ENCODE measurements around the gene CDX2. TPM values are rescaled to one million over a fixed set of nuclear protein-coding genes. Genes with fewer than 3 reads are reported as not detected.

The CDX2 gene
- total and polyA plus RNA-seq, 3 experiments from 2014 or later = not detected

DNA sequence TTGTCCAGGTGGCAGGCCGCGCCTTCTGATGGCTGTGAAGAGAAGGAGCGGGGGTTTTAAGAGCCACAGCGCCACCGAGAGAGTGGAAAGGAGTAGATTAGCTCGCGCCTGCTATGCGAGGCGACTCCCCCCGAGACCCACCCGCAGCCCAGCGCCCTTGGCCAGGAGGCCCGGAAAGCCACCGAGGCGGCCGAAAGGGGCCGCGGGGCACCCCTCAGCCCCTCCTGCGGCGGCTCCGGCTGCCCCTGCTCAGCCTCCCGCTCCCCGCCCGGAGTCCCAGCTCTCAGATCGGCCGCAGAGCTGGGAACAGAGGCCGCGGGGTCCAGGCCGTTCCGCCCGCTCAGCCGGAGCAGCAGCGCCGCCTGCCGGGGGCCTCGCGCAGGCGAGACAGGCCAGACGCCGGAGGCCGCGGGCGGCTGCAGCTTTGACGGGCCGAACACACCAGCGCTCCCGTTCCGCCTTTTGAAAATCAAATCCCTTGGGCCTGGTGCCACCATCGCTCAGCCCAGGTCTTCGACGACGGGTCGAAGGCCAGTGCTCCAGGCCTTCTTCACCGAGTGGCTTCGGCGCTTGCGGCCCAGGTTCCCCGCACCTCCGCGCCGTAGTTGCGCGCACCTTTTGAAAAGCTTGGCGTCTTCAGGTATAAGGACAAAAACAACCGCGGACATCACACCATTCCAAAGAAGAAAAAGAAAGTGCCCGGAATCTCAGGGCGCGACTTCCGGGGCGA lies 15.3 kb downstream of the CDX2 start:
- Histone ChIP-seq H3K27me3 (ENCODE audit: insufficient read depth, low read length, poor library complexity, severe bottlenecking) (peaks cover 28% of the 10 kb centered on the region), H3K4me3 (ENCODE audit: low read length) (peak overlapping the region; percentile 22), H3K27ac (ENCODE audit: low read depth, low read length) (no peak overlapping the region), H3K4me1 (ENCODE audit: insufficient read depth, low read length) (peaks cover 6% of the 10 kb centered on the region), H3K9me3 (ENCODE audit: low read length) (no peaks in the 10 kb centered on the region), H3K36me3 (ENCODE audit: insufficient read depth, low read length) (no peaks in the 10 kb centered on the region)
- peak in 4 of 5 donors; percentile 30 to 54 (median 32) for DNase-seq
- peak overlapping the region; percentile 58 to 86 (median 70) for H3K4me3 Mint-ChIP-seq
- H3K36me3 Mint-ChIP-seq = no peaks in the 10 kb centered on the region
- ChIA-PET CTCF (interaction anchor here (1.0 to 2.1 kb wide), 7 partner anchors 12 to 595 kb away, joined by 3 to 10 read pairs (median 4); no protein-coding TSS in a partner anchor), POLR2A (no interaction called here)
- peaks cover 0 to 3% (median 0%) of the 10 kb centered on the region in 5 donors for H3K9me3 Mint-ChIP-seq
- H3K27me3 Mint-ChIP-seq = peaks cover 50 to 73% of the 10 kb centered on the region in 2 donors
- no peak overlapping the region for H3K27ac Mint-ChIP-seq
- peaks cover 8 to 22% (median 10%) of the 10 kb centered on the region in 3 donors for H3K4me1 Mint-ChIP-seq

DNA sequence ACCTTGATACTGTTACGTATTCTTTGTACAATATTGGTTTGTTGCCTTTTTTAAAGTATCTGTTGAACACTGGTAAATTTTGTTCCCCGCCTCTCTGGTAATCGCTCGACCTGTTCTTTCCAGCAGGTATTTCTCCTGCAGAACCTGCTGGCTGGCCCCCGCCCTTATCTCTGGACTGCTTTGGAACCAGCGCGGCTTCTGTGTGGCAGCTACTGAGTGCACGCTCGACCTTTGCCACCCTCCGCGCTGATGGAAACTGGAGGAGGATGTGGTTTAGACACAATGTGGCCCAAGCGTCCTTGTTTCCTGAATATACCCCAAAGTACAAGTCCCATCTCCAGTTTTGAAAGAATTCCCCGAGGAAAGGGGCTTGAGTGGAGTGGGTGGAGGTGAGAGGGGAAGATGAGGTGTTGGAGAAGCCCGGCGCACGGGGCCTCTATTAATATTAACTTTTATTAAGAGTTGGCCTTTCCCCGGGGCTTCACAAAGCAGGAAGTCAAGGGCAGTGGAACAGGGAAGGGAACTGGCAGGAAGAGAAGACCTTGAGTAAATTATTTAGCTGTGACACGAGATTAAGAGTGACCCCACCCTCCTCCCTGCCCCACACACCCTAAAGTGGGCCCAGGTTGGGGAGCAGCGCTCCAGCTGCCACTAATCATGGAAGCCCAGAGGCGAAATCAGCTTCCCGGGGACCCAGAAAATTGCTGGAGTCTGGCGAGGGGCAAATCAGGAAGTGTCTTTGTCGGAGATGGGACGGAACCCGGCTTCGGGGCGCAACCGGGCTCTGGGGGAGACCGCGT lies 16.0 kb downstream of the CDX2 start:
- Histone ChIP-seq H3K27me3 (ENCODE audit: insufficient read depth, low read length, poor library complexity, severe bottlenecking) (peaks cover 22% of the 10 kb centered on the region), H3K27ac (ENCODE audit: low read depth, low read length) (no peak overlapping the region), H3K4me3 (ENCODE audit: low read length) (no peak overlapping the region), H3K36me3 (ENCODE audit: insufficient read depth, low read length) (no peaks in the 10 kb centered on the region), H3K9me3 (ENCODE audit: low read length) (no peaks in the 10 kb centered on the region), H3K4me1 (ENCODE audit: insufficient read depth, low read length) (peaks cover 6% of the 10 kb centered on the region)
- POLR2A ChIA-PET = no interaction called here
- no peak for DNase-seq
- CTCF ChIA-PET = interaction anchor here (1.0 to 2.1 kb wide), 6 partner anchors 11 to 594 kb away, joined by 3 to 10 read pairs (median 4); no protein-coding TSS in a partner anchor
- Mint-ChIP-seq H3K27me3 (peaks cover 48 to 70% of the 10 kb centered on the region in 2 donors), H3K4me3 (peak overlapping the region in 6 of 7 donors; percentile 50 to 86 (median 66)), H3K27ac (peak overlapping the region in 1 of 8 donors; percentile 44), H3K4me1 (peaks cover 8 to 22% (median 10%) of the 10 kb centered on the region in 3 donors), H3K9me3 (peaks cover 0 to 3% (median 1%) of the 10 kb centered on the region in 5 donors), H3K36me3 (no peaks in the 10 kb centered on the region)

DNA sequence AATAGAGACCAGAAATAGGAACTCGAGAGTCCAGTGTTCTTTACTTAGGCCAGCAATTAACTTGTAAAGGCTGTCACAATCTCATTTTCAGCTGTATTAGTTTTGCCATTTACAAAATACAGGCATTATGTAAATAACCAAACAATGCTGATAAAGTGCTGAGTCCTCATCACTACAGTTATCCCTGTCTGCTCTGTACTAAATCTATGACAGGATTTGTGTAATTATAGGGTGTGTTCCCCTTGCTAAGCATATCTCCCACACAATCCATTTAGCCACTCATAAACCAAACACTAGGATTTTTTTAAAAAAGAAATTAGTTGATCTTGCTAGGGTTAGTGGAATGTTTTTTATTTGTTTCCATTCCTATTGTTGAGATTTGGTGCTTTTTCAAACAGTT lies 26.1 kb downstream of the CDX2 start:
- H3K36me3 ChIP-seq (ENCODE audit: insufficient read depth, low read length) = no peaks in the 10 kb centered on the region
- peaks cover 5 to 26% of the 10 kb centered on the region in 2 donors for H3K27me3 Mint-ChIP-seq
- H3K4me3 Mint-ChIP-seq = no peak overlapping the region
- no peaks in the 10 kb centered on the region for H3K9me3 ChIP-seq (ENCODE audit: low read length)
- H3K9me3 Mint-ChIP-seq = peaks cover 3 to 12% (median 6%) of the 10 kb centered on the region in 5 donors
- no peaks in the 10 kb centered on the region for H3K4me1 ChIP-seq (ENCODE audit: insufficient read depth, low read length)
- no peak overlapping the region for H3K27ac Mint-ChIP-seq
- H3K4me1 Mint-ChIP-seq = no peaks in the 10 kb centered on the region
- DNase-seq = no peak
- H3K27ac ChIP-seq (ENCODE audit: low read depth, low read length) = no peak overlapping the region
- no peak overlapping the region for H3K4me3 ChIP-seq (ENCODE audit: low read length)
- ChIA-PET POLR2A (no interaction called here), CTCF (no interaction called here)
- H3K36me3 Mint-ChIP-seq = no peaks in the 10 kb centered on the region
- no peaks in the 10 kb centered on the region for H3K27me3 ChIP-seq (ENCODE audit: insufficient read depth, low read length, poor library complexity, severe bottlenecking)

DNA sequence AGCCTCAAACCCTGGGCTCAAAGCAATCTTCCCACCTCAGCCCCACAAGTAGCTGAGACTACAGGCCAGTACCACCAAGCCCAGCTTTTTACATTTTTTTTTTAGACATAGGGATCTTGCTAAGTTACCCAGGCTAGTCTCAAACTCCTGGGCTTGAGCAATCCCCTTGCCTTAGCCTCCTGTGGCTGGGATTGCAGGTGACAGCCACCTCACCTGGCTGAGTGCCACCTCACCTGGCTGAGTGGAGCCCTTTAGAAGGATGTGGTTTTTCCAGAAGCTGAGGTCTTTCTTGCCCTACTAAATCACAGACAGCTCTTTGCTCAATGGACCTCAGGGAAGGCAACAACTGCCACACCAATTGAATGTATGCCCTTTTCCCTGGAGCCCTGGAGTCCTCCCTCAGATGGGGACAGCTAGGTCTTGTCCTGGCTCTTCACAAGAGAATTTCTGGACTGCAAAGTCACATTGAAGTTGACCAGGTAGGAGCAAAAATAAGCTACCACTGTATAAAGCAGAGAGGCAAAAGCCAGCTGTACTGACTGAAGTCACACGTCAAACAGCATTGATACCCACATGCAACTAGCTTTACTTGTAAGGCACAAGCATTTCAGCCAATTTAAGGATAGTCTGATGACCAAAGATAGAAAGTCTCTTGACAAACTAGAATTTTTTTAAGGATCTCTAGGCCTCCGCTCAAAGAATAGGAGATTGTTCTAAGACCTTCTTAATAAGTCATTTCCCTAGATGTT lies 35.4 kb downstream of the CDX2 start:
- H3K4me1 Mint-ChIP-seq = peaks cover 0 to 5% (median 3%) of the 10 kb centered on the region in 3 donors
- Histone ChIP-seq H3K4me3 (ENCODE audit: low read length) (no peak overlapping the region), H3K27ac (ENCODE audit: low read depth, low read length) (no peak overlapping the region), H3K4me1 (ENCODE audit: insufficient read depth, low read length) (no peaks in the 10 kb centered on the region), H3K9me3 (ENCODE audit: low read length) (no peaks in the 10 kb centered on the region), H3K36me3 (ENCODE audit: insufficient read depth, low read length) (no peaks in the 10 kb centered on the region), H3K27me3 (ENCODE audit: insufficient read depth, low read length, poor library complexity, severe bottlenecking) (peaks cover 18% of the 10 kb centered on the region)
- CTCF ChIA-PET = interaction anchor here (0.9 kb wide), 1 partner anchor 12 kb away, joined by 3 read pairs; no protein-coding TSS in a partner anchor
- peaks cover 30 to 39% of the 10 kb centered on the region in 2 donors for H3K27me3 Mint-ChIP-seq
- no peak for DNase-seq
- POLR2A ChIA-PET = no interaction called here
- H3K27ac Mint-ChIP-seq = no peak overlapping the region
- peaks cover 0 to 2% (median 0%) of the 10 kb centered on the region in 5 donors for H3K9me3 Mint-ChIP-seq
- no peaks in the 10 kb centered on the region for H3K36me3 Mint-ChIP-seq
- H3K4me3 Mint-ChIP-seq = no peak overlapping the region

DNA sequence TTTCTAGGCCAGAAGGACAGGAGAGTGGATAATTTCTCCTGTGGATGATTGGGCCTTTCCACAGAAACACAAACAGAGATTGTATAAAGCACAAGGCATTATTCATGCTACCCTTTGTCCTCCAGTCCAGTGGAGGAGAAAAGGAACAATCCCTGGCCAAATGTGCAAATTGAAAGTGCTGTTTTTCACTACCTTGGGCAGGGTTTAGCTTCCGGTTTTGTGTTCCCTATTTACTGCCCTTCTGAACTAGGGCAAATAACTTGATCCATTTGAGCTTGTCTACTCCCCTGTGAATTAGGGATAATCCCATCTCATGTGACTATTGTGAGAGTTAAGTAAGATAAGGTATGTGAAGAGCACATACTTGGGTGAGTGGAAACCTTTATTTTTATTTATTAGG lies 36.0 kb downstream of the CDX2 start:
- Mint-ChIP-seq H3K36me3 (no peaks in the 10 kb centered on the region), H3K27ac (no peak overlapping the region), H3K27me3 (peaks cover 35 to 44% of the 10 kb centered on the region in 2 donors), H3K4me1 (peaks cover 0 to 6% (median 3%) of the 10 kb centered on the region in 3 donors), H3K9me3 (peaks cover 0 to 2% (median 0%) of the 10 kb centered on the region in 5 donors), H3K4me3 (no peak overlapping the region)
- H3K36me3 ChIP-seq (ENCODE audit: insufficient read depth, low read length) = no peaks in the 10 kb centered on the region
- DNase-seq = no peak
- CTCF ChIA-PET = no interaction called here
- POLR2A ChIA-PET = no interaction called here
- H3K27me3 ChIP-seq (ENCODE audit: insufficient read depth, low read length, poor library complexity, severe bottlenecking) = peaks cover 18% of the 10 kb centered on the region
- no peak overlapping the region for H3K27ac ChIP-seq (ENCODE audit: low read depth, low read length)
- H3K4me1 ChIP-seq (ENCODE audit: insufficient read depth, low read length) = no peaks in the 10 kb centered on the region
- no peak overlapping the region for H3K4me3 ChIP-seq (ENCODE audit: low read length)
- no peaks in the 10 kb centered on the region for H3K9me3 ChIP-seq (ENCODE audit: low read length)

DNA sequence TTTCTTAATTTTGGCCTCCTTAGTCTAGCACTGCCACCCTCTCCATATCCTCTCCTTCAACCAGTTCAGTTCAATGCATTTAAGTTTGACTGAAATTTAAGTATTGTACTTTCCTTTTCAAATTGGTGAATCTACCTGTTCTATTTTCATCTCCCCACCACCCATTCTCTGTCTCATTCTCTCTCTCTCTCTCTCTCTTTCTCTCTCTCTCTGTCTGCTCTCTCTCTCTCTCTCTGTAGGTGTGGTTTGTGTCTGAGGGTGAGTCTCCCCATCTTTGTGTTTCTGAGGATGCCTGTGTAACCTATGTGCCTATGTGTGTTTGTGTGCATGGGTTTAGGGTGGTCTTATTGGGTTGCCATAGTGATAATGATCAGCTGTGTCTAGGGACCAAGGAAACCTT lies 39.2 kb downstream of the CDX2 start:
- Histone ChIP-seq H3K27ac (ENCODE audit: low read depth, low read length) (no peak overlapping the region), H3K4me3 (ENCODE audit: low read length) (no peak overlapping the region), H3K9me3 (ENCODE audit: low read length) (no peaks in the 10 kb centered on the region), H3K27me3 (ENCODE audit: insufficient read depth, low read length, poor library complexity, severe bottlenecking) (peaks cover 28% of the 10 kb centered on the region), H3K4me1 (ENCODE audit: insufficient read depth, low read length) (peaks cover 3% of the 10 kb centered on the region), H3K36me3 (ENCODE audit: insufficient read depth, low read length) (no peaks in the 10 kb centered on the region)
- H3K27ac Mint-ChIP-seq = no peak overlapping the region
- DNase-seq = no peak
- peaks cover 10 to 31% (median 17%) of the 10 kb centered on the region in 3 donors for H3K4me1 Mint-ChIP-seq
- H3K36me3 Mint-ChIP-seq = no peaks in the 10 kb centered on the region
- no peak overlapping the region for H3K4me3 Mint-ChIP-seq
- H3K9me3 Mint-ChIP-seq = no peaks in the 10 kb centered on the region
- ChIA-PET POLR2A (no interaction called here), CTCF (no interaction called here)
- H3K27me3 Mint-ChIP-seq = peaks cover 57 to 74% of the 10 kb centered on the region in 2 donors

DNA sequence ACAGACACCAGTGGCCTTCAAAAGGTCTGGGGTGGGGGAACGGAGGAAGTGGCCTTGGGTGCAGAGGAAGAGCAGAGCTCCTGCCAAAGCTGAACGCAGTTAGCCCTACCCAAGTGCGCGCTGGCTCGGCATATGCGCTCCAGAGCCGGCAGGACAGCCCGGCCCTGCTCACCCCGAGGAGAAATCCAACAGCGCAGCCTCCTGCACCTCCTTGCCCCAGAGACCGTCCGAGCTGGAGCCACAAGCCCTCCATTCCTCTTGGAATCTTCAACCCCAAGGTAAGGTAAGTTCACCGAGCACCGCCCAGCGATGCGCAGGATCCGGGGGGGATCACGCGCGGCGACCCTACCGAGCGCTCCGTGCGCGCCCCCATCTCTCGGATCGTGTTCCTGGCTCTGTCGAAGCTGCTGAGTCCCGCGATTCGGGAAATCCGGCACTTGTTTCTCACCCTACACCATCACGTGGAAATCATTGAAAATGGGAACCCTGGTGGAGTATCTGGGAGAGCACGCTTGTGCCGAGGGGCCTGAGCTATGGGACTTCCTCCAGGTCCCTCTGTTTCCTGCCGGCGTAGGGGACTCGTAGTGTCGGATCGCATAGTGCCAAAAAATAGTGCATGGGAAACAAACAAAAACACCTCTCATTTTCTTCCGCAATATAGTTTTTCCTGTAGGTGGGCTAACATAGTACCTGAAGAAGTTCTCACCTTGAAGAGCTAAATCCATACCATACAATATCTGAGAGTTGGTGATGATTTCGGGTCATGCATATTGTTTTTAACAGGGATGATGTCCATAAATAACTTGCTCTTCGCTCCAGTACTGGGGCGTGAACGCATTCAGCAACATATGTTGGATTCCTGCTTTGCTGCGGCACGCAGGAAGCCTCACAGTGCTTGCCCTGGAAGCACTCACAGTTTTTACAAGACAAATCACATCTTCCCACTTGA lies 40.0 kb downstream of the CDX2 start:
- H3K9me3 ChIP-seq (ENCODE audit: low read length) = no peaks in the 10 kb centered on the region
- ChIA-PET CTCF (no interaction called here), POLR2A (no interaction called here)
- no peak overlapping the region for H3K4me3 ChIP-seq (ENCODE audit: low read length)
- Mint-ChIP-seq H3K27ac (no peak overlapping the region), H3K4me3 (no peak overlapping the region), H3K4me1 (peaks cover 10 to 34% (median 17%) of the 10 kb centered on the region in 3 donors), H3K27me3 (peaks cover 61 to 79% of the 10 kb centered on the region in 2 donors), H3K36me3 (no peaks in the 10 kb centered on the region), H3K9me3 (no peaks in the 10 kb centered on the region)
- H3K27me3 ChIP-seq (ENCODE audit: insufficient read depth, low read length, poor library complexity, severe bottlenecking) = peaks cover 28% of the 10 kb centered on the region
- peaks cover 3% of the 10 kb centered on the region for H3K4me1 ChIP-seq (ENCODE audit: insufficient read depth, low read length)
- H3K27ac ChIP-seq (ENCODE audit: low read depth, low read length) = no peak overlapping the region
- no peaks in the 10 kb centered on the region for H3K36me3 ChIP-seq (ENCODE audit: insufficient read depth, low read length)
- no peak for DNase-seq

Data from CD8-positive, alpha-beta memory T cell (primary cell).